GM23338 (cell line): Measurements from ENCODE around the gene C10orf90.

ENCODE experiments used
- CTCF ChIP-seq, 2 experiments: fragments of 200-600 bp in 1 of 2; sonication (generic) in 1 of 2; conservative IDR thresholded peaks; 2 replicates each; pipeline versions ENCODE4 v1.5.1 to v1.6.1; 2016 to 2017; ENCODE audit warnings: antibody characterized with exemption in 2 of 2, low read depth in 2 of 2, mild to moderate bottlenecking in 2 of 2, moderate library complexity in 1 of 2
- POLR2AphosphoS5 ChIP-seq: IDR thresholded peaks from 2 replicates; pipeline ENCODE4 v1.6.1; 2016; ENCODE audit warnings: antibody characterized with exemption, low read depth
- REST ChIP-seq: IDR thresholded peaks from one replicate; pipeline ENCODE4 v1.6.1; 2018; ENCODE audit warnings: antibody characterized with exemption; ENCODE audit not compliant: unreplicated experiment

GRCh38 chr10:126405239-126405775 is 265.2 kb downstream of the C10orf90 start:
- TF ChIP-seq POLR2AphosphoS5 (no peak), CTCF (conservative IDR thresholded peaks at IDR 0.05; ENCODE audit: low read depth in 2 of 2) (no peak), REST (no peak)
